Activated CD8-positive, alpha-beta memory T cell treated with anti-CD3 and anti-CD28 coated beads, Interleukin-2, amount 50 U/mL, for 24 hours (primary cell): Measurements from ENCODE around the gene TNNT3.
"Not testable (repeated sequence)": the region's sequence is repeated elsewhere in the genome, so short reads cannot be mapped to it uniquely, and the experiment has no call there.

ENCODE experiments used
- DNase-seq: peaks from one replicate; pipeline ENCODE4 v3.0.0-alpha.2; 2020; ENCODE audit errors: extremely low read depth

The TNNT3 gene

GRCh38 chr11:1919391-1920127 is at the start of gene TNNT3:
TNNT3 (plus strand) TSS chr11:1919703; CDS start chr11:1922875, 3,172 bp downstream.
- no peak for DNase-seq

GRCh38 chr11:1870326-1870696 is 49.2 kb upstream of the TNNT3 start:
- DNase-seq, result no peak

GRCh38 chr11:1870721-1871466 is 48.6 kb upstream of the TNNT3 start:
- DNase-seq, result no peak

GRCh38 chr11:1871531-1871930 is 48.0 kb upstream of the TNNT3 start:
- no peak for DNase-seq

GRCh38 chr11:1872267-1872985 is 47.1 kb upstream of the TNNT3 start:
- no peak for DNase-seq

- DNase-seq, result no peak
Measured at GRCh38 chr11:1873048-1873812, 46.3 kb upstream of the TNNT3 start.

GRCh38 chr11:1873813-1874150 is 45.7 kb upstream of the TNNT3 start:
- not testable (repeated sequence) for DNase-seq

GRCh38 chr11:1874441-1875092 is 44.9 kb upstream of the TNNT3 start:
- DNase-seq, result not testable (repeated sequence)

- no peak for DNase-seq
Measured at GRCh38 chr11:1875093-1875850, 44.2 kb upstream of the TNNT3 start.

- not testable (repeated sequence) for DNase-seq
Measured at GRCh38 chr11:1875851-1876301, 43.6 kb upstream of the TNNT3 start.

GRCh38 chr11:1876361-1877063 is 43.0 kb upstream of the TNNT3 start:
- DNase-seq, result no peak

- DNase-seq, result no peak
Measured at GRCh38 chr11:1877211-1878136, 42.0 kb upstream of the TNNT3 start.

- no peak for DNase-seq
Measured at GRCh38 chr11:1878137-1879031, 41.1 kb upstream of the TNNT3 start.

- no peak for DNase-seq
Measured at GRCh38 chr11:1879342-1879940, 40.1 kb upstream of the TNNT3 start.

- DNase-seq, result no peak
Measured at GRCh38 chr11:1879941-1880720, 39.4 kb upstream of the TNNT3 start.

GRCh38 chr11:1880746-1881441 is 38.6 kb upstream of the TNNT3 start:
- no peak for DNase-seq
